ENCODE data around the gene ANK3.

ANK3 gene

GRCh38 chr10:60096761-60097513, 292.7 kb downstream of the ANK3 start:
- H3K27ac ChIP-seq (ENCODE audit: extremely low read depth, low read depth, low read length): no peak overlapping the region
- H3K4me1 ChIP-seq (ENCODE audit: control insufficient read depth, insufficient read depth, low read length): peaks cover 2% of the 10 kb centered on the region
- H3K9me3 ChIP-seq (ENCODE audit: control insufficient read depth, insufficient read depth, low read depth, low read length): no peaks in the 10 kb centered on the region
- H3K4me3 ChIP-seq (ENCODE audit: low read depth, low read length): no peak overlapping the region
- CTCF ChIA-PET: interaction anchor here (0.5 to 7.7 kb wide), 8 partner anchors 9 to 782 kb away, joined by 3 to 129 read pairs (median 3); no protein-coding TSS in a partner anchor
- TF ChIP-seq ZNF280D (tag by site-specific recombination; IDR thresholded peaks at IDR 0.05) (no peak), FEZF1 (tag by site-specific recombination; IDR thresholded peaks at IDR 0.05) (no peak), ZBTB7A (tag by site-specific recombination; IDR thresholded peaks at IDR 0.05; ENCODE audit: low read depth) (no peak), ZNF621 (tag by site-specific recombination; IDR thresholded peaks at IDR 0.05) (no peak), KLF7 (tag by site-specific recombination; IDR thresholded peaks at IDR 0.05; ENCODE audit: borderline replicate concordance) (no peak), YY1 (tag by site-specific recombination; IDR thresholded peaks at IDR 0.05) (no peak), HOXD13 (CRISPR knock-in tag; IDR thresholded peaks at IDR 0.05; ENCODE audit: borderline replicate concordance) (no peak), ELK4 (IDR thresholded peaks at IDR 0.05; ENCODE audit: borderline replicate concordance, low read depth, low read length) (no peak), ZNF510 (tag by site-specific recombination; IDR thresholded peaks at IDR 0.05; ENCODE audit: insufficient replicate concordance) (no peak)
- no peaks in the 10 kb centered on the region for H3K36me3 ChIP-seq (ENCODE audit: control insufficient read depth in 2 of 2, insufficient read depth in 1 of 2, low read length in 2 of 2)
- POLR2A ChIA-PET: no interaction called here

GRCh38 chr10:60093317-60093716, 296.4 kb downstream of the ANK3 start:
- Histone ChIP-seq H3K27ac (ENCODE audit: extremely low read depth, low read depth, low read length) (no peak overlapping the region), H3K4me3 (ENCODE audit: low read depth, low read length) (no peak overlapping the region), H3K36me3 (ENCODE audit: control insufficient read depth in 2 of 2, insufficient read depth in 1 of 2, low read length in 2 of 2) (no peaks in the 10 kb centered on the region), H3K9me3 (ENCODE audit: control insufficient read depth, insufficient read depth, low read depth, low read length) (no peaks in the 10 kb centered on the region), H3K4me1 (ENCODE audit: control insufficient read depth, insufficient read depth, low read length) (peaks cover 2% of the 10 kb centered on the region)
- POLR2A ChIA-PET: no interaction called here
- TF ChIP-seq ZNF169 (tag by site-specific recombination; IDR thresholded peaks at IDR 0.05): no peak
- TF ChIP-seq ZNF629 (tag by site-specific recombination; IDR thresholded peaks at IDR 0.05): no peak
- CTCF ChIA-PET: interaction anchor here (0.6 kb wide), 4 partner anchors 36 to 273 kb away, joined by 3 to 4 read pairs (median 3); no protein-coding TSS in a partner anchor

GRCh38 chr10:60086862-60087261, 302.8 kb downstream of the ANK3 start:
- no peaks in the 10 kb centered on the region for H3K4me1 ChIP-seq (ENCODE audit: control insufficient read depth, insufficient read depth, low read length)
- H3K9me3 ChIP-seq (ENCODE audit: control insufficient read depth, insufficient read depth, low read depth, low read length): no peaks in the 10 kb centered on the region
- ChIA-PET POLR2A (no interaction called here), CTCF (interaction anchor here (0.7 to 1.6 kb wide), 2 partner anchors 28 to 253 kb away, joined by 3 to 6 read pairs; no protein-coding TSS in a partner anchor)
- H3K4me3 ChIP-seq (ENCODE audit: low read depth, low read length): no peak overlapping the region
- peaks cover 0 to 12% of the 10 kb centered on the region in 2 experiments; a peak in 2 of 3 replicates for H3K36me3 ChIP-seq (ENCODE audit: control insufficient read depth in 2 of 2, insufficient read depth in 1 of 2, low read length in 2 of 2)
- TF ChIP-seq ZNF211 (tag by site-specific recombination; IDR thresholded peaks at IDR 0.05; ENCODE audit: low read depth) (no peak), BCL6B (tag by site-specific recombination; IDR thresholded peaks at IDR 0.05) (no peak), PRDM1 (tag by site-specific recombination; IDR thresholded peaks at IDR 0.05) (0 out of 2 replicates have a peak, but pooled peaks have one; percentile 39)
- H3K27ac ChIP-seq (ENCODE audit: extremely low read depth, low read depth, low read length): no peak overlapping the region
